GM12873 (cell line): ENCODE results near the gene PANX3.

Source experiments
- CTCF ChIP-seq: IDR thresholded peaks from 2 replicates; pipeline ENCODE4 v1.5.1; 2012; ENCODE audit warnings: low read depth, mild to moderate bottlenecking, moderate library complexity, low read length, control low read depth; ENCODE audit not compliant: insufficient read depth; ENCODE audit errors: missing control alignments

Gene PANX3

DNA sequence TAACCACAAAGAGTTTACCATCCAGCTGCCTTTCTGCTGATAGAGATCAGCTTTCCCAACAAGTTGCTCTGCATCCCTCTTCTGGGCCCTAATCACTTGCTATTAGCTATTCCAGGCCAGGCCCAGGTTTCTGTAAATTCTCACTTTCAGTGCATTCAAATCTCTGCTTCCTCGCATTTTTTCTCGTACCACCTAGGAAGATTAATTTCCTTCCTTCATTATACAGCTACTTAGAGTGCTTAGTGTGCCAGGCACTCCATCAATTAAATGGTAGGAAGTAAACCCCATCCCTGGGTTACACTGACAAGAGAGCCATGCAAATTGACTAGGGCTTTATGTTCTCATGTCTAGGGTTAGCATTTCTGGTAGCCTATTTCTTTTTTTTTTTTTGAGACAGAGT lies 52.6 kb downstream of the PANX3 start:
- TF ChIP-seq CTCF = no peak

DNA sequence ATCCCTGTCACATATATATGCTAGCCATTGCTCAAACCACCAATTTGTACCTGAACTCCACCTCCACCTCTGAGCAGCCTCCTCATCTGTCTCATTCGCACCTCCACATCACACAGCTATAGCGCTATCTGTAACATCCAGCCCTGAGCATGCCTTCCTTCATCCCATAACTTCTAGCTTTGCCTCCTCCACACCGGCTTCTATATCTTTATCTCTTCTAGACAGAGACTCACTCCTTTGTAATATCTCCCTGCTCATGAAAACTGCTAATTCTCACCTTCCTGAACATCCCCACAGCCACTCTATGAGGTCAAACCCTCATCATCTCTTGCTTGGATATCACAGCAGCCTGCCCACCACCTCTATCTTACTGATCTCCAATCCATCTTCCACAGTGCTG lies 56.4 kb downstream of the PANX3 start:
- TF ChIP-seq CTCF = no peak

GRCh38 chr11:124669193-124669592 lies 58.0 kb downstream of the PANX3 start:
- TF ChIP-seq CTCF = peak; percentile 84
